ENCODE results near the gene RBM45.

The RBM45 gene

DNA sequence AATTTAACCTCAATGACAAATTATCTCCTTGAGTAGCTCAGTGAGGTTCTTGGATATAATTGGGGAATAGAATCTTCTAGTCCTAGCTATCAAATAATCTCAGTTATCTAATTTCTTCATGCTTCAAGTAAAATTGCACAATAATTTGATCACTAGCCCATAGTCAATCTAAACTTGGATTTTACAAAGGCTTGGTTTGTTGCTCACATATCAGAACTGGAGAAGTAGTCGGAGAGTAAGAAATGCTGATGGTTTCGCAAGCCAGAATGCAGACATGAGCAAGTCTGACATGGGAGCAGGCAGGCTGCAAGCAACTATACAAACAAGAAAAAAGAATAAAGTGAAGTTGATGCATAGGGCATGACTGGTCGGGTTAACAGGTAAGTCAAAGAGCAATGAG is 28.0 kb upstream of the RBM45 start:
- H3K9me2 ChIP-seq (replicated peaks; ENCODE audit: low read depth, low read length), result no peaks in the 10 kb centered on the region
- H3K36me3 ChIP-seq (ENCODE audit: insufficient read depth, low read length), result no peaks in the 10 kb centered on the region
- TF ChIP-seq EZH2phosphoT487 (IDR thresholded peaks at IDR 0.05; ENCODE audit: borderline replicate concordance), result no peak
- TF ChIP-seq, protein P1, sequence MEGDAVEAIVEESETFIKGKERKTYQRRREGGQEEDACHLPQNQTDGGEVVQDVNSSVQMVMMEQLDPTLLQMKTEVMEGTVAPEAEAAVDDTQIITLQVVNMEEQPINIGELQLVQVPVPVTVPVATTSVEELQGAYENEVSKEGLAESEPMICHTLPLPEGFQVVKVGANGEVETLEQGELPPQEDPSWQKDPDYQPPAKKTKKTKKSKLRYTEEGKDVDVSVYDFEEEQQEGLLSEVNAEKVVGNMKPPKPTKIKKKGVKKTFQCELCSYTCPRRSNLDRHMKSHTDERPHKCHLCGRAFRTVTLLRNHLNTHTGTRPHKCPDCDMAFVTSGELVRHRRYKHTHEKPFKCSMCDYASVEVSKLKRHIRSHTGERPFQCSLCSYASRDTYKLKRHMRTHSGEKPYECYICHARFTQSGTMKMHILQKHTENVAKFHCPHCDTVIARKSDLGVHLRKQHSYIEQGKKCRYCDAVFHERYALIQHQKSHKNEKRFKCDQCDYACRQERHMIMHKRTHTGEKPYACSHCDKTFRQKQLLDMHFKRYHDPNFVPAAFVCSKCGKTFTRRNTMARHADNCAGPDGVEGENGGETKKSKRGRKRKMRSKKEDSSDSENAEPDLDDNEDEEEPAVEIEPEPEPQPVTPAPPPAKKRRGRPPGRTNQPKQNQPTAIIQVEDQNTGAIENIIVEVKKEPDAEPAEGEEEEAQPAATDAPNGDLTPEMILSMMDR (conservative IDR thresholded peaks at IDR 0.05; ENCODE audit: low read length), result no peak
- no peaks in the 10 kb centered on the region for H4K20me1 ChIP-seq (ENCODE audit: insufficient read depth, low read length, poor library complexity, severe bottlenecking)
- H3F3A ChIP-seq (ENCODE audit: low read depth), result no peaks in the 10 kb centered on the region
- H2AFZ ChIP-seq (ENCODE audit: low read length), result no peak overlapping the region
- H3K9ac ChIP-seq (ENCODE audit: low read depth, low read length, poor library complexity, severe bottlenecking), result no peak overlapping the region
- H3K79me2 ChIP-seq (ENCODE audit: insufficient read depth, low read length), result no peaks in the 10 kb centered on the region
- H3K27me3 ChIP-seq (ENCODE audit: insufficient read depth, low read length, poor library complexity, severe bottlenecking), result no peaks in the 10 kb centered on the region
- no peaks in the 10 kb centered on the region for H3K4me1 ChIP-seq (ENCODE audit: insufficient read depth, low read length, poor library complexity, severe bottlenecking)
- no peak overlapping the region for H3K4me2 ChIP-seq (ENCODE audit: low read depth, low read length, poor library complexity, severe bottlenecking)
- peaks cover 3% of the 10 kb centered on the region; the same call in 1 of the 2 replicates for H3K9me3 ChIP-seq (ENCODE audit: insufficient read depth, low read depth, low read length)
- H3K4me3 ChIP-seq (ENCODE audit: low read length, poor library complexity, severe bottlenecking), result no peak overlapping the region

DNA sequence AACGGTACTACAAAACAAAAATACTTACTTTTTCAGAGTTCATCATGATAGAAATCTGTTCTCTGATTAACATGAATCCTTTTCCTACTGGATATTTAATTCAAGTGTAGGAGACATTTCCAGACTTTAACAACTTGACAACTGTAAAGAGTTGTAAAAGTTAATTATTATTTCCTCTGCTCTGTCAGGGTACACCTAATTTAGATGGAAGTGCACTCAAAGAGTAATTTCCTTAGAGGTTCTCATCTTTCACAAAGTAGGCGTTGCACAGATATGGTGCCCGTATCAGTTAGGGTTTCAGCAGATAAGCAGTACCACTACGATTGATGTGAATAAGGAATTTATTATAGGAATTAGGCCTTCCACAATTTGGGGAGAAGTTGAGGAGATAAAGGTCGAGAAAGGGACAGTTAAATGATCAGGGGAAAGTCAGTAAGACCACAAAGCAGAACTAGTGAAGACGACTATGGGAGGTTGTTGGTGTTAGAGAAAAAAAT is 23.4 kb upstream of the RBM45 start:
- Histone ChIP-seq H4K20me1 (ENCODE audit: insufficient read depth, low read length, poor library complexity, severe bottlenecking) (no peaks in the 10 kb centered on the region), H3K4me2 (ENCODE audit: low read depth, low read length, poor library complexity, severe bottlenecking) (no peak overlapping the region), H3K9me2 (replicated peaks; ENCODE audit: low read depth, low read length) (no peaks in the 10 kb centered on the region), H3K4me3 (ENCODE audit: low read length, poor library complexity, severe bottlenecking) (no peak overlapping the region), H3K27me3 (ENCODE audit: insufficient read depth, low read length, poor library complexity, severe bottlenecking) (no peaks in the 10 kb centered on the region), H3K9ac (ENCODE audit: low read depth, low read length, poor library complexity, severe bottlenecking) (no peak overlapping the region), H3F3A (ENCODE audit: low read depth) (no peaks in the 10 kb centered on the region), H3K9me3 (ENCODE audit: insufficient read depth, low read depth, low read length) (no peaks in the 10 kb centered on the region), H3K36me3 (ENCODE audit: insufficient read depth, low read length) (no peaks in the 10 kb centered on the region), H3K79me2 (ENCODE audit: insufficient read depth, low read length) (no peaks in the 10 kb centered on the region), H3K4me1 (ENCODE audit: insufficient read depth, low read length, poor library complexity, severe bottlenecking) (no peaks in the 10 kb centered on the region), H2AFZ (ENCODE audit: low read length) (no peak overlapping the region)
- TF ChIP-seq, protein P1 (conservative IDR thresholded peaks at IDR 0.05; ENCODE audit: low read length), result no peak
- TF ChIP-seq EZH2phosphoT487 (IDR thresholded peaks at IDR 0.05; ENCODE audit: borderline replicate concordance), result no peak

DNA sequence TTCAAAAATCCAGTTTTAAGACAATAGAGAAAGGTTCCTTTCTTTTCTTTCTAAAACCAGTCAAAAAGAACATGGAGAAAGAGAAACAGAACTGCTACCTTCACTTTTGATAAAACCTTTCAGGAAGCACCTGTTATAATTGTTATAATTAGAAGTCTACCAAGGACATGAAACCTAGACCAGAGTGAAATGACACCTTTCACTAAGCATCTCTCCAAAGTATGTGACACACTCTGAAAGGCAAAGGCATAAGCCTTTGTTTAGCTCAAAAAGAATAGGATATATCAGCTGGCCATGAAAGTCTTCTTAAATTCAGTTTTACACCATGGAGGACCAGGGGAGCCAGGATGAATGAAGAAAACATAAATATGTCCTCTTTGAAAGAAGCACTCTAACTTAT is 18.8 kb upstream of the RBM45 start:
- no peaks in the 10 kb centered on the region for H3K4me1 ChIP-seq (ENCODE audit: insufficient read depth, low read length, poor library complexity, severe bottlenecking)
- no peak for TF ChIP-seq EZH2phosphoT487 (IDR thresholded peaks at IDR 0.05; ENCODE audit: borderline replicate concordance)
- H3K9ac ChIP-seq (ENCODE audit: low read depth, low read length, poor library complexity, severe bottlenecking), result no peak overlapping the region
- H4K20me1 ChIP-seq (ENCODE audit: insufficient read depth, low read length, poor library complexity, severe bottlenecking), result no peaks in the 10 kb centered on the region
- H2AFZ ChIP-seq (ENCODE audit: low read length), result no peak overlapping the region
- no peaks in the 10 kb centered on the region for H3K79me2 ChIP-seq (ENCODE audit: insufficient read depth, low read length)
- no peak overlapping the region for H3K4me3 ChIP-seq (ENCODE audit: low read length, poor library complexity, severe bottlenecking)
- H3K27me3 ChIP-seq (ENCODE audit: insufficient read depth, low read length, poor library complexity, severe bottlenecking), result no peaks in the 10 kb centered on the region
- H3K9me2 ChIP-seq (replicated peaks; ENCODE audit: low read depth, low read length), result no peaks in the 10 kb centered on the region
- H3K9me3 ChIP-seq (ENCODE audit: insufficient read depth, low read depth, low read length), result no peaks in the 10 kb centered on the region
- H3K4me2 ChIP-seq (ENCODE audit: low read depth, low read length, poor library complexity, severe bottlenecking), result no peak overlapping the region
- H3K36me3 ChIP-seq (ENCODE audit: insufficient read depth, low read length), result no peaks in the 10 kb centered on the region
- H3F3A ChIP-seq (ENCODE audit: low read depth), result no peaks in the 10 kb centered on the region

All from Loucy (cell line).